B cell (primary cell): ENCODE results near the gene KLK13. TPM values are rescaled to one million over a fixed set of nuclear protein-coding genes. Genes with fewer than 3 reads are reported as not detected.

Experiments
- ATAC-seq: fragments of 200-7000 bp; cut with Tn5 transposase; one replicate; pipeline ENCODE4 v1.10.0; 2021; ENCODE audit warnings: low read depth, mild to moderate bottlenecking, moderate number of reproducible peaks, moderate library complexity
- CTCF ChIA-PET: fragments of 350-600 bp; sonication (Branson Sonifier 250); formaldehyde crosslinking; loops from one replicate; lab custom pipeline; 2021; ENCODE audit warnings: antibody characterized with exemption, inconsistent platforms; lab: Charles Lee
- POLR2A ChIA-PET: fragments of 350-600 bp; sonication (Branson Sonifier 250); formaldehyde crosslinking; loops from one replicate; lab custom pipeline; 2021; ENCODE audit warnings: antibody characterized with exemption; lab: Charles Lee
- DNase-seq: peaks from one replicate; pipeline ENCODE4 v3.0.0; 2013
- H2AFZ ChIP-seq: 2 replicates; pipeline ENCODE4 v1.6.1; 2012; ENCODE audit warnings: mild to moderate bottlenecking, low read depth, low read length; ENCODE audit not compliant: insufficient read depth, poor library complexity, severe bottlenecking
- H3K27ac ChIP-seq, 2 donors: 1 replicate in 1 of 2; 2 replicates in 1 of 2; pipeline ENCODE4 v1.5.1; 2012 to 2013; ENCODE audit warnings: low read length in 2 of 2, mild to moderate bottlenecking in 2 of 2, moderate library complexity in 1 of 2
- H3K27me3 ChIP-seq, 4 experiments: fragments of 200-600 bp in 1 of 4; sonication (generic) in 1 of 4; replicated peaks in 1 of 4; 1 replicate in 2 of 4; 2 replicates in 2 of 4; pipeline versions ENCODE4 v1.6.1 to v1.7.0; 2013 to 2016; ENCODE audit warnings: low read length in 3 of 4, mild to moderate bottlenecking in 2 of 4, mixed read lengths in 1 of 4, moderate library complexity in 1 of 4; ENCODE audit not compliant: insufficient read depth in 4 of 4, control insufficient read depth in 3 of 4; ENCODE audit errors: control extremely low read depth in 1 of 4
- H3K36me3 ChIP-seq, 2 experiments: replicated peaks in 1 of 2; 1 replicate in 1 of 2; 2 replicates in 1 of 2; pipeline versions ENCODE4 v1.6.1 to v1.7.1; 2013; ENCODE audit warnings: low read length in 1 of 2; ENCODE audit not compliant: insufficient read depth in 2 of 2, control insufficient read depth in 1 of 2; ENCODE audit errors: control extremely low read depth in 1 of 2, extremely low read depth in 1 of 2
- H3K4me1 ChIP-seq, 2 donors: fragments of 200-600 bp in 1 of 2; sonication (generic) in 1 of 2; 1 replicate in 1 of 2; 2 replicates in 1 of 2; pipeline versions ENCODE4 v1.5.1 to v1.6.1; 2013 to 2017; ENCODE audit warnings: low read length in 2 of 2; ENCODE audit not compliant: control insufficient read depth in 2 of 2, insufficient read depth in 2 of 2
- H3K4me2 ChIP-seq: replicated peaks from 2 replicates; pipeline ENCODE3; 2012; ENCODE audit warnings: mild to moderate bottlenecking, low read depth, low read length; ENCODE audit not compliant: poor library complexity, severe bottlenecking
- H3K4me3 ChIP-seq, 5 experiments: fragments of 200-600 bp in 1 of 5; sonication (generic) in 1 of 5; 1 replicate in 3 of 5; 2 replicates in 2 of 5; pipeline versions ENCODE4 v1.5.1 to v1.7.0; 2011 to 2016; ENCODE audit warnings: low read length in 4 of 5, mild to moderate bottlenecking in 4 of 5, low read depth in 2 of 5, control low read depth in 1 of 5, moderate library complexity in 1 of 5; ENCODE audit not compliant: insufficient read depth in 1 of 5; ENCODE audit errors: control extremely low read depth in 1 of 5, extremely low read depth in 1 of 5
- H3K79me2 ChIP-seq: fragments of 200-600 bp; sonication (generic); one replicate; pipeline ENCODE4 v1.6.0; 2016; ENCODE audit warnings: low read length; ENCODE audit not compliant: control insufficient read depth, insufficient read depth
- H3K9ac ChIP-seq: fragments of 200-600 bp; sonication (generic); 2 replicates; pipeline ENCODE4 v1.6.1; 2017; ENCODE audit warnings: mild to moderate bottlenecking, low read length, moderate library complexity
- H3K9me3 ChIP-seq, 3 donors: one replicate each; pipeline versions ENCODE4 v1.6.1 to v1.7.1; 2013; ENCODE audit warnings: low read length in 2 of 3; ENCODE audit not compliant: control insufficient read depth in 2 of 3, insufficient read depth in 1 of 3; ENCODE audit errors: control extremely low read depth in 1 of 3
- H4K20me1 ChIP-seq: 2 replicates; pipeline ENCODE4 v1.6.0; 2012; ENCODE audit warnings: mild to moderate bottlenecking, low read length; ENCODE audit not compliant: insufficient read depth, control insufficient read depth, poor library complexity, severe bottlenecking
- H3K27ac Mint-ChIP-seq: one replicate; pipeline ENCODE4 v1.8.0; 2021; ENCODE audit warnings: mixed read lengths
- H3K27me3 Mint-ChIP-seq: one replicate; pipeline ENCODE4 v1.8.0; 2021; ENCODE audit warnings: mixed read lengths
- H3K4me1 Mint-ChIP-seq: one replicate; pipeline ENCODE4 v1.8.0; 2021; ENCODE audit warnings: mixed read lengths
- H3K4me3 Mint-ChIP-seq: one replicate; pipeline ENCODE4 v1.8.0; 2021; ENCODE audit warnings: mixed read lengths
- H3K9me3 Mint-ChIP-seq: one replicate; pipeline ENCODE4 v1.8.0; 2022; ENCODE audit warnings: mixed read lengths; ENCODE audit not compliant: insufficient read depth
- EZH2 ChIP-seq: IDR thresholded peaks from 2 replicates; pipeline ENCODE4 v1.6.1; 2012; ENCODE audit warnings: borderline replicate concordance, low read depth, mild to moderate bottlenecking, moderate library complexity, low read length; ENCODE audit not compliant: insufficient read depth, poor library complexity, severe bottlenecking
- WGBS: methylation state at CpG from one replicate; pipeline ENCODE4 v1.1.5; 2013; ENCODE audit warnings: missing lambda C conversion rate; ENCODE audit not compliant: insufficient coverage; 5-methylcytosine and 5-hydroxymethylcytosine counted together
- intact Hi-C: fragments of 100-400 bp; cut with micrococcal nuclease; formaldehyde crosslinking; loops from one replicate; pipeline ENCODE4 v1.10.0; 2022
- polyA plus RNA-seq: library from polyadenylated mRNA; depleted of rRNA; stranded (reverse); fragments of >200 nt; gene quantifications from 2 replicates; pipeline ENCODE4 v1.2.3, GENCODE V29; 2012
- total RNA-seq, 2 donors: library from RNA; stranded (reverse); fragments of 120-200 nt in 1 of 2; gene quantifications; 1 replicate in 1 of 2; 2 replicates in 1 of 2; pipeline versions ENCODE4 v1.2.3 to v1.2.4, GENCODE V29; 2013 to 2022
- TF ChIP-seq, protein P1 (sequence below): fragments of 200-600 bp; IDR thresholded peaks from one replicate; pipeline ENCODE4 v1.8.0; 2022; ENCODE audit warnings: antibody characterized with exemption, mild to moderate bottlenecking

Gene KLK13
- total and polyA plus RNA-seq, 2 donors (not counting 1 experiment from before 2014, with no cell fraction given): not detected

DNA sequence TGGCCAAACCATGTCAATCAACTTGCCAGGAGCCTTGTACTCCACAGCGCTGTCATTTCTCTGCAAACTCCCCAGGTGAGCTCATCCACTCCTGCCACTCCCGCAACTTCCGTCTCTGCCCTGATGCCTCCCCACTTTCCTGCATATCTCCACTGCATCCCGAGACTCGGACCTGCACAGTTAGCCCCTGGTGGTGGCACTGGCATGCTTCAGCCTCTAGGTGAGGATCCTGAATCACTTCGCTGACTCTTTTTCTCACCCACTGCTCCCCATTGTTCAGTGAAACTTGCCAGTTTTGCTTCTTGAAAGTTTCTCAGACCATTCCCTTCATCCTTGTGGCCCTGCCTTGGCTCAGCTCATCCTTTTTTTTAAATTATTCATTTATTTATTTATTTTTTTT, 46.7 kb upstream of the KLK13 start:
- Mint-ChIP-seq H3K9me3 (no peaks in the 10 kb centered on the region), H3K4me1 (peaks cover 26% of the 10 kb centered on the region), H3K4me3 (no peak overlapping the region), H3K27me3 (peaks cover 12% of the 10 kb centered on the region), H3K27ac (no peak overlapping the region)
- Histone ChIP-seq H3K79me2 (peaks cover 17% of the 10 kb centered on the region), H3K4me1 (peaks cover 11 to 16% of the 10 kb centered on the region in 2 donors), H2AFZ (no peak overlapping the region), H4K20me1 (peaks cover 4% of the 10 kb centered on the region), H3K27me3 (peaks cover 0 to 17% (median 7%) of the 10 kb centered on the region in 4 experiments), H3K27ac (no peak overlapping the region), H3K9ac (no peak overlapping the region), H3K4me2 (no peak overlapping the region), H3K4me3 (no peak overlapping the region), H3K9me3 (no peaks in the 10 kb centered on the region), H3K36me3 (no peaks in the 10 kb centered on the region)
- ATAC-seq: no peak
- POLR2A ChIA-PET: no interaction called here
- intact Hi-C loops: no loop called here
- CTCF ChIA-PET: interaction anchor here (0.6 kb wide), 1 partner anchor 589 kb away, joined by 7 read pairs; no protein-coding TSS in a partner anchor
- DNase-seq: no peak
- TF ChIP-seq, protein P1, sequence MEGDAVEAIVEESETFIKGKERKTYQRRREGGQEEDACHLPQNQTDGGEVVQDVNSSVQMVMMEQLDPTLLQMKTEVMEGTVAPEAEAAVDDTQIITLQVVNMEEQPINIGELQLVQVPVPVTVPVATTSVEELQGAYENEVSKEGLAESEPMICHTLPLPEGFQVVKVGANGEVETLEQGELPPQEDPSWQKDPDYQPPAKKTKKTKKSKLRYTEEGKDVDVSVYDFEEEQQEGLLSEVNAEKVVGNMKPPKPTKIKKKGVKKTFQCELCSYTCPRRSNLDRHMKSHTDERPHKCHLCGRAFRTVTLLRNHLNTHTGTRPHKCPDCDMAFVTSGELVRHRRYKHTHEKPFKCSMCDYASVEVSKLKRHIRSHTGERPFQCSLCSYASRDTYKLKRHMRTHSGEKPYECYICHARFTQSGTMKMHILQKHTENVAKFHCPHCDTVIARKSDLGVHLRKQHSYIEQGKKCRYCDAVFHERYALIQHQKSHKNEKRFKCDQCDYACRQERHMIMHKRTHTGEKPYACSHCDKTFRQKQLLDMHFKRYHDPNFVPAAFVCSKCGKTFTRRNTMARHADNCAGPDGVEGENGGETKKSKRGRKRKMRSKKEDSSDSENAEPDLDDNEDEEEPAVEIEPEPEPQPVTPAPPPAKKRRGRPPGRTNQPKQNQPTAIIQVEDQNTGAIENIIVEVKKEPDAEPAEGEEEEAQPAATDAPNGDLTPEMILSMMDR: no peak
- TF ChIP-seq EZH2: no peak
- 58% methylated on average over 6 of the region's 6 CpGs for WGBS

DNA sequence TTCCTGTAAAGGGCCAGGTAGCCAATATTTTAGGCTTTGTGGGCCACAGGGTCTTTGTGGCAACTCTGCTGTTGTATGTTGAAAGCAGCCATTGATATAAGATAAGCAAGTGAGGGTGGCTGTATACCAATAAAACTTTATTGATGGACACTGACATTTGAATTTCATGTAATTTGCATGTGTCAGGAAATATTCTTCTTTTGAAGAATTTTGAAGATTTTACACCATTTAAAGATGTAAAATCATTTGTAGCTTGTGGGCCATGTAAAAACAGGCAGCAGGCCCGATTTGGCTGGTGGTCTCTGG, 45.7 kb upstream of the KLK13 start:
- no peak overlapping the region for H3K4me3 ChIP-seq
- H4K20me1 ChIP-seq: peaks cover 4% of the 10 kb centered on the region
- H3K27ac ChIP-seq: no peak overlapping the region
- no peak for DNase-seq
- H3K79me2 ChIP-seq: peaks cover 25% of the 10 kb centered on the region
- no peaks in the 10 kb centered on the region for H3K9me3 Mint-ChIP-seq
- peaks cover 0 to 17% (median 7%) of the 10 kb centered on the region in 4 experiments for H3K27me3 ChIP-seq
- no peak overlapping the region for H3K4me3 Mint-ChIP-seq
- H3K4me2 ChIP-seq: no peak overlapping the region
- intact Hi-C loops: no loop called here
- no peak overlapping the region for H3K27ac Mint-ChIP-seq
- POLR2A ChIA-PET: no interaction called here
- WGBS: 64% methylated on average over 1 of the region's 1 CpG
- TF ChIP-seq EZH2: no peak
- TF ChIP-seq, protein P1: no peak
- H3K9ac ChIP-seq: no peak overlapping the region
- ATAC-seq: no peak
- H3K27me3 Mint-ChIP-seq: peaks cover 8% of the 10 kb centered on the region
- peaks cover 30% of the 10 kb centered on the region for H3K4me1 Mint-ChIP-seq
- H3K9me3 ChIP-seq: no peaks in the 10 kb centered on the region
- H3K4me1 ChIP-seq: peaks cover 11 to 16% of the 10 kb centered on the region in 2 donors
- CTCF ChIA-PET: no interaction called here
- H2AFZ ChIP-seq: no peak overlapping the region
- H3K36me3 ChIP-seq: no peaks in the 10 kb centered on the region
